Brain microvascular endothelial cell (primary cell): ENCODE measurements around the gene HEXD.
"Not testable (repeated sequence)": the region's sequence is repeated elsewhere in the genome, so short reads cannot be mapped to it uniquely, and the experiment has no call there.

Experiments used
- DNase-seq: peaks from one replicate; pipeline ENCODE4 v3.0.0-alpha.2; 2020
- H3K27ac ChIP-seq: fragments of 250-450 bp; sonication (Bioruptor Pico); 2 replicates; pipeline ENCODE4 v1.5.1; 2020; ENCODE audit warnings: mild to moderate bottlenecking, moderate library complexity
- H3K27me3 ChIP-seq: fragments of 250-450 bp; sonication (Bioruptor Pico); replicated peaks from 2 replicates; pipeline ENCODE4 v1.5.1; 2020; ENCODE audit warnings: mild to moderate bottlenecking
- H3K36me3 ChIP-seq: fragments of 250-450 bp; sonication (Bioruptor Pico); replicated peaks from 2 replicates; pipeline ENCODE4 v1.5.1; 2020; ENCODE audit warnings: mild to moderate bottlenecking
- H3K4me3 ChIP-seq: 2 replicates; pipeline ENCODE4 v1.5.1; 2011; ENCODE audit warnings: low read depth, mild to moderate bottlenecking, control low read depth, low read length, moderate library complexity
- in situ Hi-C: cut with HindIII; loops from 2 replicates; pipeline ENCODE4 v1.10.0; 2017; ENCODE audit warnings: low sequenced_read_pairs, low pct_ligation_motif_present
- TF ChIP-seq, protein P1 (sequence below): IDR thresholded peaks from 2 replicates; pipeline ENCODE4 v1.5.1; 2011; ENCODE audit warnings: low read depth, mild to moderate bottlenecking, moderate library complexity, low read length, control low read depth, inconsistent platforms; ENCODE audit errors: missing control alignments

HEXD gene

DNA sequence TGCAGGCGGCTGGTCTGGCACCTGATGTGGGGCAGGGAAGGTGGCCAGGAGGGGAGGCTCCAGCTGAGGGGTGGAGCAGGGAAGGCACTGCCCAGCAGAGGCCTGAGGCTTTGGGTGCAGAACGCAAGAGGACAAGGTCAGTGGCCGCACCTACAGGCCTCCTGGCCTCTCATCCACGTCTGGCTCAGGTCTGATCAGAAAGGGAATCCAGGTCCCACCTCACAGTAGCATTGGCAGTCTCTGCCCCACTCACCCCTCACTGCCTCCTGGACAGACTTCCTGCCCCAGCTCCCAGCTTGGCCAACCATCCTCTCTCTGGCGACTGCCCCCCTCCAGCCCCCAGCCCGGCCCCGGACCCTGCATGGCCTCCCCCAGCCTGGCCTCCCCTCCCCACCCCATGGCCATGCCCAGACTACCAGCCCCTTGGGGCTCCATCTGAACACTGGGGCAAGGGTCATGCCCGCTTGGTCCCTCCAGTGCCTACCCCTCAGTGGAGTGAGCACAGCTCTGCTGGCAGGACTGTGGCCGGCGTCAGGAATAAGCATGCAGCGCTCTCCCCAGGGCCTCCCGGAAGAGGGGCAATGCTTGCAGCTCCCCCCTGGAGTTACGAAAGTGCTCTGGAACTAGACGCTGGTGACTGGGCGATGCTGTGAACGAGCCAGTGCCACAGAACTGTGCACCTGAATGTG lies 42.0 kb upstream of the HEXD start:
- no peaks in the 10 kb centered on the region for H3K36me3 ChIP-seq
- H3K27me3 ChIP-seq, result peaks cover 36% of the 10 kb centered on the region
- H3K27ac ChIP-seq, result no peak overlapping the region
- DNase-seq, result no peak
- in situ Hi-C loops, result no loop called here
- H3K4me3 ChIP-seq, result no peak overlapping the region
- TF ChIP-seq, protein P1, sequence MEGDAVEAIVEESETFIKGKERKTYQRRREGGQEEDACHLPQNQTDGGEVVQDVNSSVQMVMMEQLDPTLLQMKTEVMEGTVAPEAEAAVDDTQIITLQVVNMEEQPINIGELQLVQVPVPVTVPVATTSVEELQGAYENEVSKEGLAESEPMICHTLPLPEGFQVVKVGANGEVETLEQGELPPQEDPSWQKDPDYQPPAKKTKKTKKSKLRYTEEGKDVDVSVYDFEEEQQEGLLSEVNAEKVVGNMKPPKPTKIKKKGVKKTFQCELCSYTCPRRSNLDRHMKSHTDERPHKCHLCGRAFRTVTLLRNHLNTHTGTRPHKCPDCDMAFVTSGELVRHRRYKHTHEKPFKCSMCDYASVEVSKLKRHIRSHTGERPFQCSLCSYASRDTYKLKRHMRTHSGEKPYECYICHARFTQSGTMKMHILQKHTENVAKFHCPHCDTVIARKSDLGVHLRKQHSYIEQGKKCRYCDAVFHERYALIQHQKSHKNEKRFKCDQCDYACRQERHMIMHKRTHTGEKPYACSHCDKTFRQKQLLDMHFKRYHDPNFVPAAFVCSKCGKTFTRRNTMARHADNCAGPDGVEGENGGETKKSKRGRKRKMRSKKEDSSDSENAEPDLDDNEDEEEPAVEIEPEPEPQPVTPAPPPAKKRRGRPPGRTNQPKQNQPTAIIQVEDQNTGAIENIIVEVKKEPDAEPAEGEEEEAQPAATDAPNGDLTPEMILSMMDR, result no peak

DNA sequence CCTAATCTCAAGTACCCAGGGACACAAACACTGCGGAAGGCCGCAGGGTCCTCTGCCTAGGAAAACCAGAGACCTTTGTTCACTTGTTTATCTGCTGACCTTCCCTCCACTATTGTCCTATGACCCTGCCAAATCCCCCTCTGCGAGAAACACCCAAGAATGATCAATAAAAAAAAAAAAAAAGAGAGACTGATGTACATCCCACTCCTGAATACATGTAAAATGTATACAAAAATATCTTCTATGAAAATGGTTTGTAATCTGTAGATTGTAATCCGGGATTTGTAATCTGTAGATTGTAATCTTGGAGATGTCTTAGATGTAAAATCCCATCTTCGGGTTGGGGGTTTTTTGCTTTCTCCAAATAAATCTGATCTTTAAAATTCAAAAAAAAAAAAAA lies 40.9 kb upstream of the HEXD start:
- in situ Hi-C loops, H3K4me3 ChIP-seq: not testable (repeated sequence)
- peaks cover 25% of the 10 kb centered on the region for H3K27me3 ChIP-seq

DNA sequence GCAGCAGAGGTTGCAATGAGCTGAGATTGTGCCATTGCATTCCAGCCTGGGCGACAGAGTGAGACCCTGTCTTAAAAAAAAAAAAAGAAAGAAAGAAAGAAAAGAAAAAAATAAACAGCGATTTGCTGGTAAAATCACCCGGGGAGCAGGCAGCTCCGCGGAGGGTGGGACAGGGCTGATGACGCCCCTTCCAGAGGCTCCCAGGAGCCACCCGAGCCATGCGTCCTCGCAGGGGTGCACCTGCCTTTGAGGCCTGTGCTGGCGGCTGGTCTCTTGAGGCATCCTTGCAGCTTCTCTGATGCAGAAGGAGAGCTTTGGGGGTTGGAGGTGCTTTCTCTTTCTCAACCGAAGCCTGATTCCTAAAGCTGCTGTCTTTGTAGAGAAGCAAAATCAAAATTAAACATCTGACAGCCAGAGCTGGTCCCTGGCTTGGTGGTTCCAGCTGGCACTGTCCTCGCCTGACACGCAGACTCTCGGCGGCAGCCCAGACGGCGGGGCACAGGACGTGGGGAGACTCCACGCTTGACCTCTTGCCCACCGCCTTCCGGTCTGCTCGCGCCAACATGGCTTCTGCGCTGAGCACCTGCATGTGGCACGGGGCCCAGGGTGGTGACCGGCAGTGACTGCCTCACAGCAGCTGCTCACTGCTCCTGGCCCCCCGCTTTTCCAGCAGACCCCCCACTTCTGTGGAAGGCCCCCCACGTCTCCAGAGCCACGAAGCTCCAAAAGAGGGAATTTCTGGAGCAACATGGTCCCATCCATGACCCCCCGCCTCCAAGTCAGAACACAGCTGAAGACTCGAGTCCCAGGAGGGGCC lies 40.0 kb upstream of the HEXD start:
- H3K36me3 ChIP-seq, result no peaks in the 10 kb centered on the region
- no peak overlapping the region for H3K4me3 ChIP-seq
- H3K27me3 ChIP-seq, result peaks cover 20% of the 10 kb centered on the region
- DNase-seq, result no peak
- TF ChIP-seq, protein P1, result no peak
- H3K27ac ChIP-seq, result no peak overlapping the region
- in situ Hi-C loops, result no loop called here

More for the DNA sequence above, 40.9 kb upstream of the HEXD start:
- DNase-seq, H3K27ac ChIP-seq, H3K36me3 ChIP-seq: not testable (repeated sequence)

DNA sequence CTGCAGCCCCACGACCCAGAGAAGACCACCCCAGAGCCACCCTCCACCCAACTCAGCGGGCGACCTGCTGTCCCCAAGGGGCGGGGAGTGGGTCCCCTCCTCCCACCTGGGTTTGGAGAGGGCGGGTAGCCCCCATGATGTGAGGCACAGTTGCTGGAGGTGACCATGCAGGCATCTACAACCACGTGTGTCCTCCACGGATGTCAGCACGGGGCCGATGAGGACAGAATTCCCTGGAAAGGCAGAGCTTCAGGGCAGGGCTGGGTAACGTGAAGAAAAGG lies 39.5 kb upstream of the HEXD start:
- Histone ChIP-seq H3K36me3 (no peaks in the 10 kb centered on the region), H3K27ac (no peak overlapping the region), H3K4me3 (no peak overlapping the region), H3K27me3 (peaks cover 17% of the 10 kb centered on the region)
- TF ChIP-seq, protein P1, result no peak
- in situ Hi-C loops, result no loop called here
- DNase-seq, result no peak

DNA sequence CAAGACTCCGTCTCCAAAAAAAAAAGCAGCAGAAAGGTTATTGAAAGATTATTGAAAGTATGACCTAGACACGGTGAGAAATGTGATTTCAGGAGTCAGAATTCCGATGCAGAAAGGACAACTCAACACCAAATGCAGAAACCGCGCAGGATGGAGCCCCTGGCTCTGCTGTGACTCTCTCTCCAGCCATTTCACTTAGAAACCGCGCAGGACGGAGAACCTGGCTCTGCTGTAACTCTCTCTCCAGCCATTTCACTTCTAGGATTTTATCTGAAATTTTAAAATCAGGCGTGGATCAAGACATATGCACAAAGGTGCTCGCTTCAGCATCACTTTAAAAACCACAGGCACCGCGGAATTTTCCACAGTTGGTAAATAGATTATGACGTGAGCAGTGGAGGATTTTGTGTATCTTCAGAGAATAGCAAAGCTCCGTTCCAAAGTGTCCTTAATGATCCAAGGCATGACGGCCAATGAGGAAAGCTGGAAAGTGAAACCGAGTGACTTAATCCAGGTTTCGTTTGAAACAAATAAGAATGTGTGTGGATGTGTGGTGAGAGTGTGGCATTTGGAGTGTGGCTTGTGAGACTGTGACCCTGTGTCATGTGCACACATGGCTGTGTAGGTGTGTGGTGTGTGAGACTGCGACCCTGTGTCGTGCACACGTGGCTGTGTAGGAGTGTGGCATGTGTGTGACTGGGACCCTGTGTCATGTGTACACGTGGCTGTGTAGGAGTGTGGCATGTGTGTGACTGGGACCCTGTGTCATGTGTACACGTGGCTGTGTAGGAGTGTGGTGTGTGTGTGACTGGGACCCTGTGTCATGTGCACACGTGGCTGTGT lies 37.1 kb upstream of the HEXD start:
- in situ Hi-C loops, result no loop called here
- no peak for DNase-seq
- peaks cover 10% of the 10 kb centered on the region for H3K27me3 ChIP-seq
- H3K36me3 ChIP-seq, result no peaks in the 10 kb centered on the region
- H3K4me3 ChIP-seq, result no peak overlapping the region
- H3K27ac ChIP-seq, result no peak overlapping the region
- TF ChIP-seq, protein P1, result no peak

DNA sequence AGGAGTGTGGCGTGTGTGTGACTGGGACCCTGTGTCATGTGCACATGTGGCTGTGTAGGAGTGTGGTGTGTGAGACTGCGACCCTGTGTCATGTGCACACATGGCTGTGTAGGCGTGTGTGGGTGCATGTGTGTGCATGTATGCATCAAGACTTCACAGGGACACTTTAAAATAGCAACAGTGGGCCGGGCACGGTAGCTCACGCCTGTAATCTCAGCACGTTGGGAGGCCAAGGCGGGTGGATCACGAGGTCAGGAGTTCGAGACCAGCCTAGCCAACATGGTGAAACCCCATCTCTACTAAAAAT lies 36.5 kb upstream of the HEXD start:
- H3K27me3 ChIP-seq, result peaks cover 14% of the 10 kb centered on the region
- H3K36me3 ChIP-seq, DNase-seq, H3K4me3 ChIP-seq, H3K27ac ChIP-seq, in situ Hi-C loops: not testable (repeated sequence)

DNA sequence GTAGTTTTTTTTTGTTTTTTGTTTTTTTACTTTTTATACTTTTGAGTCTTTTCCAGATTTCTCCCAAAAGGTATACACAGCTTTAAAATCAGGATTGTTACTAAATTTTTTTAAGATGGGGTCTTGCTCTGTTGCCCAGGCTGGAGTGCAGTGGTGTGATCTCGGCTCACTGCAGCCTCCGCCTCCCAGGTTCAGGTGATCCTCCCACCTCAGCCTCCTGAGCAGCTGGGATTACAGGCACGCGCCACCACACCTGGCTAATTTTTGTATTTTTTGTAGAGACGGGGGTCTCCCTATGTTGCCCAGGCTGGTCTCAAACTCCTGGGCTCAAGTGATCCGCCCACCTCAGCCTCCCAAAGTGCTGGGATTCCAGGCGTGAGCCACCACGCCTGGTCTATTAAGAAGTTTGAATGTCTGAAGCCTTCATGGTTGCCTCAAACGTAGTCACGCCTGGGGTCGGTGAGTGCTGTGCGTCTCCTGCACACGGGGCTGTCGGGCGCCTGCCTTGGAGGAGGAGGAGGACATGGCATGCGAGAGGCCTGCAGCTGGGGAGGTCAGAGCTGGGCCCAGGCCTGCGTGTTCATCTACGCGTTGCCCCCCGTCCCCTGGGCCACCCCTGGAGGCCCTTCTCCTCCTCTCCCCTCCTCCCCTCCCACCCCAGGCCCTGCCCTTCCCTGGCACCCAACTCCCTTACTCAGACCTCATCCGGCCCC lies 35.8 kb upstream of the HEXD start:
- DNase-seq, in situ Hi-C loops, H3K27ac ChIP-seq, H3K36me3 ChIP-seq, H3K4me3 ChIP-seq: not testable (repeated sequence)
- H3K27me3 ChIP-seq, result peaks cover 19% of the 10 kb centered on the region
